SK-N-SH (cell line): ENCODE measurements around the gene TMEM11. TPM values are rescaled to one million over a fixed set of nuclear protein-coding genes. Genes with fewer than 3 reads are reported as not detected.

ENCODE experiments used
- CTCF ChIA-PET: fragments of 300-600, 350-600 bp; formaldehyde crosslinking; extraction: SDS; loops from one replicate; lab custom pipeline; 2021; lab: Yijun Ruan, JAX
- POLR2A ChIA-PET: fragments of 350-600 bp; sonication (Branson Sonifier 250); formaldehyde crosslinking; extraction: SDS; loops from one replicate; lab custom pipeline; 2020; ENCODE audit warnings: antibody characterized with exemption, inconsistent platforms; lab: Yijun Ruan, JAX
- DNase-seq: peaks from one replicate; pipeline ENCODE4 v3.0.0; 2012
- H2AFZ ChIP-seq: fragments of 200-600 bp; sonication (generic); 2 replicates; pipeline ENCODE4 v1.8.1; 2016; ENCODE audit warnings: antibody characterized with exemption, mild to moderate bottlenecking, low read depth
- H3F3A ChIP-seq: fragments of 200-600 bp; sonication (generic); replicated peaks from 2 replicates; pipeline ENCODE3; 2016; ENCODE audit warnings: antibody characterized with exemption, mild to moderate bottlenecking; ENCODE audit not compliant: insufficient read depth
- H3K27ac ChIP-seq, 2 experiments: fragments of 200-500 bp in 1 of 2; fragments of 200-600 bp in 1 of 2; sonication (Bioruptor generic) in 1 of 2; sonication (generic), shearing (Covaris generic) in 1 of 2; 2 replicates each; pipeline versions ENCODE4 v1.5.1 to v1.6.1; 2014 to 2016; ENCODE audit warnings: low read depth in 2 of 2, inconsistent platforms in 1 of 2, low read length in 1 of 2, mild to moderate bottlenecking in 1 of 2, mixed read lengths in 1 of 2
- H3K27me3 ChIP-seq: fragments of 200-600 bp; sonication (generic), shearing (Covaris generic); 2 replicates; pipeline ENCODE4 v1.6.1; 2016; ENCODE audit warnings: mixed run types; ENCODE audit not compliant: insufficient read depth
- H3K36me3 ChIP-seq, 2 experiments: fragments of 200-500 bp in 1 of 2; fragments of 200-600 bp in 1 of 2; sonication (Bioruptor generic) in 1 of 2; sonication (generic) in 1 of 2; replicated peaks in 1 of 2; 2 replicates each; pipeline versions ENCODE3 to v1.5.1; 2014 to 2016; ENCODE audit warnings: low read length in 1 of 2, mild to moderate bottlenecking in 1 of 2; ENCODE audit not compliant: insufficient read depth in 2 of 2, control insufficient read depth in 1 of 2
- H3K4me1 ChIP-seq, 2 experiments: fragments of 200-500 bp in 1 of 2; fragments of 200-600 bp in 1 of 2; sonication (Bioruptor generic) in 1 of 2; sonication (generic), shearing (Covaris generic) in 1 of 2; 2 replicates each; pipeline versions ENCODE4 v1.5.1 to v1.6.1; 2014 to 2016; ENCODE audit warnings: low read depth in 1 of 2, low read length in 1 of 2, mixed run types in 1 of 2; ENCODE audit not compliant: insufficient read depth in 2 of 2, control insufficient read depth in 1 of 2
- H3K4me2 ChIP-seq: fragments of 200-600 bp; sonication (generic), shearing (Covaris generic); 2 replicates; pipeline ENCODE4 v1.6.1; 2017; ENCODE audit warnings: mixed run types
- H3K4me3 ChIP-seq, 2 experiments: fragments of 200-500 bp in 1 of 2; fragments of 200-600 bp in 1 of 2; sonication (Bioruptor generic) in 1 of 2; sonication (generic), shearing (Covaris generic) in 1 of 2; 2 replicates each; pipeline versions ENCODE4 v1.5.1 to v1.8.1; 2014 to 2016; ENCODE audit warnings: low read depth in 2 of 2, inconsistent platforms in 1 of 2, low read length in 1 of 2, mild to moderate bottlenecking in 1 of 2, mixed read lengths in 1 of 2, moderate library complexity in 1 of 2
- H3K79me2 ChIP-seq: fragments of 200-600 bp; sonication (generic); 2 replicates; pipeline ENCODE4 v1.8.1; 2017; ENCODE audit warnings: mild to moderate bottlenecking; ENCODE audit not compliant: insufficient read depth
- H3K9ac ChIP-seq: fragments of 200-600 bp; sonication (generic); 2 replicates; pipeline ENCODE4 v1.6.1; 2017; ENCODE audit warnings: mixed run types
- H3K9me2 ChIP-seq: fragments of 200-600 bp; sonication (generic); 2 replicates; pipeline ENCODE4 v1.6.1; 2017; ENCODE audit warnings: mixed run types
- H3K9me3 ChIP-seq: fragments of 200-600 bp; sonication (generic); 2 replicates; pipeline ENCODE4 v1.6.1; 2017; ENCODE audit warnings: mixed run types, mild to moderate bottlenecking, moderate library complexity
- H4K20me1 ChIP-seq: fragments of 200-600 bp; sonication (generic); 2 replicates; pipeline ENCODE4 v1.6.1; 2017; ENCODE audit warnings: mild to moderate bottlenecking, mixed run types; ENCODE audit not compliant: insufficient read depth
- CHD2 ChIP-seq: fragments of 150-350 bp; IDR thresholded peaks from 2 replicates; pipeline ENCODE4 v1.6.1; 2018; ENCODE audit warnings: low read length; ENCODE audit not compliant: partially characterized antibody
- ELF1 ChIP-seq: IDR thresholded peaks from 2 replicates; pipeline ENCODE4 v1.4.0; 2012
- EZH2phosphoT487 ChIP-seq: fragments of 200-600 bp; sonication (generic); IDR thresholded peaks from 2 replicates; pipeline ENCODE4 v1.6.1; 2017; ENCODE audit warnings: low read depth, mixed run types, mild to moderate bottlenecking, antibody characterized with exemption, moderate library complexity, borderline replicate concordance
- FOSL2 ChIP-seq: IDR thresholded peaks from 2 replicates; pipeline ENCODE4 v1.4.0; 2012; ENCODE audit warnings: low read depth, mild to moderate bottlenecking, moderate library complexity, borderline replicate concordance
- FOXJ3 ChIP-seq: sonication (generic); formaldehyde crosslinking; IDR thresholded peaks from 2 replicates; pipeline ENCODE4 v1.5.1; 2020; ENCODE audit warnings: mild to moderate bottlenecking, missing genetic modification reagents
- FOXM1 ChIP-seq: IDR thresholded peaks from 2 replicates; pipeline ENCODE4 v1.4.0; 2012; ENCODE audit warnings: low read depth, mild to moderate bottlenecking
- GABPA ChIP-seq: IDR thresholded peaks from 2 replicates; pipeline ENCODE4 v1.4.0; 2012; ENCODE audit warnings: low read depth, mild to moderate bottlenecking
- IRF3 ChIP-seq: fragments of 150-350 bp; IDR thresholded peaks from 2 replicates; pipeline ENCODE4 v1.6.1; 2016; ENCODE audit warnings: mild to moderate bottlenecking, low read depth, low read length
- JUND ChIP-seq: IDR thresholded peaks from 2 replicates; pipeline ENCODE4 v1.4.0; 2012
- POLR2AphosphoS5 ChIP-seq: IDR thresholded peaks from 2 replicates; pipeline ENCODE4 v1.6.1; 2012; ENCODE audit warnings: low read depth, low read length
- RAD21 ChIP-seq: IDR thresholded peaks from 2 replicates; pipeline ENCODE4 v1.6.1; 2012; ENCODE audit warnings: mild to moderate bottlenecking, low read length
- REST ChIP-seq: IDR thresholded peaks from 2 replicates; pipeline ENCODE4 v1.6.1; 2012; ENCODE audit warnings: mild to moderate bottlenecking, low read depth, low read length, moderate library complexity
- RFX5 ChIP-seq: IDR thresholded peaks from 2 replicates; pipeline ENCODE4 v1.6.1; 2012; ENCODE audit warnings: mild to moderate bottlenecking, improper control_type of control experiment, low read length
- RXRA ChIP-seq: IDR thresholded peaks from 2 replicates; pipeline ENCODE4 v1.4.0; 2012; ENCODE audit warnings: low read depth, mild to moderate bottlenecking, borderline replicate concordance
- SIN3A ChIP-seq: IDR thresholded peaks from 2 replicates; pipeline ENCODE4 v1.6.1; 2012; ENCODE audit warnings: low read depth, mild to moderate bottlenecking, low read length, moderate library complexity, borderline replicate concordance
- TAF1 ChIP-seq: IDR thresholded peaks from 2 replicates; pipeline ENCODE4 v1.6.1; 2012; ENCODE audit warnings: low read depth, mild to moderate bottlenecking, low read length, moderate library complexity, borderline replicate concordance
- TCF12 ChIP-seq: IDR thresholded peaks from 2 replicates; pipeline ENCODE4 v1.4.0; 2012
- TEAD4 ChIP-seq: IDR thresholded peaks from 2 replicates; pipeline ENCODE4 v1.4.0; 2012; ENCODE audit warnings: mild to moderate bottlenecking, borderline replicate concordance; ENCODE audit not compliant: insufficient read depth
- WGBS: methylation state at CpG from one replicate; pipeline ENCODE4 v1.1.6; 2017; ENCODE audit warnings: low lambda C conversion rate; 5-methylcytosine and 5-hydroxymethylcytosine counted together
- polyA plus RNA-seq, 3 experiments: library from polyadenylated mRNA; depleted of rRNA; stranded (reverse); fragments of >200 nt; gene quantifications; 2 replicates each; pipeline ENCODE4 v1.2.3, GENCODE V29; 2012
- TF ChIP-seq, protein P1 (sequence below): IDR thresholded peaks from 2 replicates; pipeline ENCODE4; 2012
- TF ChIP-seq, protein P2 (sequence below): IDR thresholded peaks from 2 replicates; pipeline ENCODE4 v1.4.0; 2012; ENCODE audit warnings: low read depth

Gene TMEM11
- polyA plus RNA-seq, 1 of the 3 experiments (the other 2 are of a cell fraction) = 52.3 TPM

DNA sequence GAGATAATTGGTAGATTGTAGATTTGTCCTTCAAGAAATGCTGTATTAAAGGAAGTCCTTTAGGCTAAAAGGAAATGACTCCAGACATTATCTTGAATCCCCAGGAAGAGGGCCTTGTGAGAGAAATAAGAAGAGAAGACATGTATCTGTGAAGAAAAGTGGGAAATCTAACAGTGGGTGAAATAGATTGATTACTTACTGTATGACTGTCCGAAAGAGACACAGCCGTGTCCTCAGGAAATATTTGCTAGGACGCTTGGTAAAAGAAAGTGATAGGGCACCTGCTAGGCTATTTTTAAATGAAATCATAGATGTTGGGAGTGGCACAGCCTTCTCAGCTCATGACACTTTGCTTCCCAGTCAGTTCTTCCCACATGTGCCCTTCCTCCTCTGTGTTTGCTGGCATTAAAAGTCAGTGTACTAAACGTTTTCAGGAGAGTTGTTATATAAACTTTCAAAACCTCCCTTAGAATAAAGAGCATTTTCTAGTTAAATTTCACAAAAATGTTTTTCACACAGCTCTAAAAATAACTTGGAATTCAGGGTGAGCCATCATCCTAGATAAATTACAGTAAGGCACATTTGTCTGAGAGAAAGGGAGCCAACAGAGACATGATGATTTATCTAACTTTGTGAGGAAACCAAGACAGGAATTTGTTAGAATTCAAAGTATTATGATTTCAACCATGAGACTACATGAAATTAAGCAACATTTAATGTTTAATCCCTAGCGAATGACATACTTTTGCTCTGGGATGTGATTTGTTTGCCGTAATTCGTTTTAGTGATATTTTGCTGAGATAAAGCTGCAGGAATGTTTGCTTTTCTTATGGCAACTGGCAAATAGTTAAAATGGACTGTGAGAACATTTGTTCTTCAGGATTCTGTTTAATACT is 52.2 kb downstream of the TMEM11 start:
- Histone ChIP-seq H3K27ac (peak overlapping the region; percentile 54 to 89; a peak in 3 of 4 replicates), H3K4me1 (peaks cover 0 to 3% of the 10 kb centered on the region in 2 experiments; a peak in 2 of 4 replicates), H3K9ac (peak overlapping the region; percentile 15; the same call in 1 of the 2 replicates), H3F3A (peaks cover 27% of the 10 kb centered on the region), H3K27me3 (no peaks in the 10 kb centered on the region), H3K9me3 (no peaks in the 10 kb centered on the region), H3K4me2 (peak overlapping the region; percentile 49; the same call in 1 of the 2 replicates), H3K4me3 (no peak overlapping the region), H3K79me2 (no peaks in the 10 kb centered on the region), H3K36me3 (no peaks in the 10 kb centered on the region), H4K20me1 (no peaks in the 10 kb centered on the region), H3K9me2 (no peaks in the 10 kb centered on the region)
- POLR2A ChIA-PET = no interaction called here
- CTCF ChIA-PET = no interaction called here
- 41% methylated on average over 7 of the region's 7 CpGs for WGBS
- TF ChIP-seq, protein P1, sequence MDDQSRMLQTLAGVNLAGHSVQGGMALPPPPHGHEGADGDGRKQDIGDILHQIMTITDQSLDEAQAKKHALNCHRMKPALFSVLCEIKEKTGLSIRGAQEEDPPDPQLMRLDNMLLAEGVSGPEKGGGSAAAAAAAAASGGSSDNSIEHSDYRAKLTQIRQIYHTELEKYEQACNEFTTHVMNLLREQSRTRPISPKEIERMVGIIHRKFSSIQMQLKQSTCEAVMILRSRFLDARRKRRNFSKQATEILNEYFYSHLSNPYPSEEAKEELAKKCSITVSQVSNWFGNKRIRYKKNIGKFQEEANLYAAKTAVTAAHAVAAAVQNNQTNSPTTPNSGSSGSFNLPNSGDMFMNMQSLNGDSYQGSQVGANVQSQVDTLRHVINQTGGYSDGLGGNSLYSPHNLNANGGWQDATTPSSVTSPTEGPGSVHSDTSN = peak; percentile 47; the same call in 1 of the 2 replicates
- no peak for TF ChIP-seq RXRA
- TF ChIP-seq, all 33 proteins: peak for 1
- H2AFZ ChIP-seq = peak overlapping the region; percentile 67; the same call in 1 of the 2 replicates
- no peak for DNase-seq

DNA sequence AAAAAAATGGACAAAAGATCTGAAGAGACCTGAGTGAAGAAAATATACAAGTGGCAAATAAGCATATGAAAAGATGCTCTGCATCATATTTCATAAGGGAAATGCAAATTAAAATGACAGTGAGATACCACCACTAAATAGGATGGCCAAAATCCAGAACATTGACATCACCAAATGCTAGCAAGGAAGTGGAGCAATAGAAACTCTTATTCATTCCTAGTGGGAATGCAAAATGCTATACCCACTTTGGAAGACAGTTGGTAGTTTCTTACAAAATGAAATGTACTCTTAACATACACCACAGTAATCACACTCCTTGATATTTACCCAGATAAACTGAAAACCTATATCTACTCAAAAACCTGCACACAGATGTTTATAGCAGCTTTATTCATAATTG is 53.6 kb downstream of the TMEM11 start:
- Histone ChIP-seq H4K20me1 (no peaks in the 10 kb centered on the region), H3K9me2 (no peaks in the 10 kb centered on the region), H3K27ac (peak overlapping the region in 1 of 2 experiments; percentile 89; a peak in 1 of 4 replicates), H3K9ac (no peak overlapping the region), H3K4me1 (peaks cover 0 to 3% of the 10 kb centered on the region in 2 experiments; a peak in 2 of 4 replicates), H3K4me3 (no peak overlapping the region)
- no peak for DNase-seq
- TF ChIP-seq EZH2phosphoT487 (no peak), SIN3A (no peak), POLR2AphosphoS5 (no peak), JUND (no peak), RXRA (no peak), FOXJ3 (no peak), GABPA (no peak), TEAD4 (no peak), FOXM1 (no peak), TAF1 (no peak), IRF3 (no peak), CHD2 (no peak), ELF1 (no peak), REST (no peak), RFX5 (no peak), TCF12 (no peak), RAD21 (no peak), FOSL2 (no peak)
- TF ChIP-seq, protein P2, sequence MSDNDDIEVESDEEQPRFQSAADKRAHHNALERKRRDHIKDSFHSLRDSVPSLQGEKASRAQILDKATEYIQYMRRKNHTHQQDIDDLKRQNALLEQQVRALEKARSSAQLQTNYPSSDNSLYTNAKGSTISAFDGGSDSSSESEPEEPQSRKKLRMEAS = no peak
- TF ChIP-seq, all 33 proteins: peak for 0
- peaks cover 8% of the 10 kb centered on the region; the same call in 1 of the 2 replicates for H3K9me3 ChIP-seq
- ChIA-PET CTCF (no interaction called here), POLR2A (no interaction called here)
- H2AFZ ChIP-seq = no peak overlapping the region
- H3K4me2 ChIP-seq = no peak overlapping the region
- no peaks in the 10 kb centered on the region for H3K79me2 ChIP-seq
- no peaks in the 10 kb centered on the region for H3K27me3 ChIP-seq
- H3F3A ChIP-seq = peaks cover 27% of the 10 kb centered on the region
- peaks cover 0 to 6% of the 10 kb centered on the region in 2 experiments for H3K36me3 ChIP-seq
